Measurements from ENCODE around the gene SESN2.
"Not testable (repeated sequence)": the region's sequence is repeated elsewhere in the genome, so short reads cannot be mapped to it uniquely, and the experiment has no call there.

The SESN2 gene

GRCh38 chr1:28288487-28288886, 29.2 kb downstream of the SESN2 start:
- no peak for DNase-seq (ENCODE audit: low read depth in 2 of 2)

GRCh38 chr1:28290851-28291250, 31.5 kb downstream of the SESN2 start:
- no peak for DNase-seq (ENCODE audit: low read depth in 2 of 2)

DNA sequence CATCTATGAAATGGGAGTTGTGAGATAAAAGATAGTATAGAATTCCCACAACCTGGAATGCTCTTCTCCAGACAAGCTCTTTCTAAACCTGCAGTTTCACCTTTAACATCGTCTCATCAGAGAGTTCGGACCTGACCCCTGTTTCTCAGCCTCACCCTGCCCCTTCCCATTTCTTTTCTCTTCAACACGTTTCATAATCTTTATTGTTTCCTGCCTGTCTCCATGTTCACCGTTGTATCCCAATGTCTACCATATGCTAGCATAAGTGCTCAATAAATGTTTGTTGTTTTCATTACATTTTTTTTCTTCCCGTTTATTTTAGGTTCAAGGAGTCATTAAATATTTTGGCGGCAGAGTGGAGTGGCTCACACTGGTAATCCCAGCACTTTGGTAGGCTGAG, 32.4 kb downstream of the SESN2 start:
- DNase-seq (ENCODE audit: low read depth in 2 of 2) = no peak

GRCh38 chr1:28295936-28296335, 36.6 kb downstream of the SESN2 start:
- DNase-seq (ENCODE audit: low read depth in 2 of 2) = no peak

GRCh38 chr1:28296401-28297261, 37.3 kb downstream of the SESN2 start:
- no peak for DNase-seq (ENCODE audit: low read depth in 2 of 2)

- no peak for DNase-seq (ENCODE audit: low read depth in 2 of 2)
These were observed 38.5 kb downstream of the SESN2 start for GRCh38 chr1:28297826-28298225.

DNA sequence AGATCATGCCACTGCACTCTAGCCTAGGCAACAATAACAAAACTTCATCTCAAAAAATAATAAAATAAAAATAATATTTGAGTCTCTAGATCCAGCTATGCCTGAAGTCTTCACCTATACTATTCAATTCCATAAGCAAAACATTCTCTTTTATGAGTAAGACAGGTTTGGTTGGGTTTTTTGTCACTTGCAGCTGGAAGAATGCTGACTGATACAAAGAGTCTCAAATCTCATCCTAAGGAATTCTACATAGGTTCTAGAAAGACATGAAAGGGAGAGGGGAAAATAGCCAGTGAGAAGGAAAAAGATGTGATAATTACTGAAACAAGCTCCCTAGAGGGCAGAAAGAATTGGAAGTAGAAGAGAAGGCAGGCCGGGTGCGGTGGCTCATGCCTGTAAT, 39.1 kb downstream of the SESN2 start:
- no peak for DNase-seq (ENCODE audit: low read depth in 2 of 2)

GRCh38 chr1:28301368-28302174, 42.3 kb downstream of the SESN2 start:
- DNase-seq (ENCODE audit: low read depth in 2 of 2) = no peak

DNA sequence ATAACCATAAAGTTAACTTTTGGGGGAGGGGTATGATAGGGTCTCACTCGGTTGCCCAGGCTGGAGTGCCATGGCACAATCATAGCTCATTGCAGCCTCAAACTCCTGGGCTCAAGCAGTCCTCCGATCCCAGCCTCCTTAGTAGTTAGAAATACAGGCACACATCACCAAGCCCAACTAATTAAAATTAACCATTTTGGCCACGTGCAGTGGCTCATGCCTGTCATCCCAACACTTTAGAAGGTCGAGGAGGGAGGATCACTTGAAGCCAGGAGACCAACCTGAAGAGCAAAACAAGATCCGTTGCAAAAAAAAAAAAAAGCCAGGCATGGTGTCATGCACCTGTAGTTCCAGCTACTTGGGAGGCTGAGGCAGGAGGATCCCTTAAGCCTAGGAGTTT, 42.9 kb downstream of the SESN2 start:
- no peak for DNase-seq (ENCODE audit: low read depth in 2 of 2)

GRCh38 chr1:28306301-28306949, 47.1 kb downstream of the SESN2 start:
- no peak for DNase-seq (ENCODE audit: low read depth in 2 of 2)

GRCh38 chr1:28308750-28309149, 49.4 kb downstream of the SESN2 start:
- DNase-seq (ENCODE audit: low read depth in 2 of 2) = no peak

DNA sequence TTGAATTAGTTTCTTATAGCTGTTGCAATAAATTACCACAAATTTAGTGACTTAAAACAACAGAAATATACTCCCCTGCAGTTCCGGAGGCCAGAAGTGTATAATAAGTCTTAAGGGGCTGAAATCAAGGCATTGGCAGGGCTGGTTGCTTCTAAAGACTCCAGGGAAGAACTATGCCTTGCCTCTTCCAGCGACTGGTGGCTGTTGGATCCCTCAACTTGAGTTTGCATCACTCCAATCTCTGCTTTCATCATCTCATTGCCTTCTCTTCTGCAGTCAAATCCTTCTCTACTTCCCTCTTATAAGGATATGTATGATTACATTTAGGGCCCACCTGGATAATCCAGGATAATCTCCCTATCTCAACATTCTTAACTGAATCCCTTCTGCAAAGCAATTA, 50.4 kb downstream of the SESN2 start:
- DNase-seq (ENCODE audit: low read depth in 2 of 2) = no peak

- no peak for DNase-seq (ENCODE audit: low read depth in 2 of 2)
These were observed 54.6 kb downstream of the SESN2 start for GRCh38 chr1:28313702-28314546.

DNA sequence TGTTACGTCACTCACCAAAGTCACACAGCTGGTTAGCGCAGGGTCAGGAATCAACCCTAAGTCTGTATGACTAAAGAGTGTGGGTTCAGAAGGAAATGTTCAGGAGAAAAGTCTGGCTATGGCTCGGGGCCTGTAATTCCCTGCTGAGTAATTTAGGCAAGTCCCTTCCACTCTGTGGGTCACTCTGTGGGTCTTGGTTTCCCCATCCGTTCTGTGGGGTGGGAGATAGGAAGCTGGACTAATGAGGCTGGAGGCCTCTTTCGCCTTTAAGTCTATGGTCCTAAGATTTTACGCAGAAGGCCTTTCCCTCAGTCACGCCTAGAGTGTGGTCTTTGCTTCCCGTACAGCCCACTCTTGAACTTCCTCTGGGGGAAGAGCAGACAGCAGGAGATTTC, 55.2 kb downstream of the SESN2 start:
- no peak for DNase-seq (ENCODE audit: low read depth in 2 of 2)

- no peak for DNase-seq (ENCODE audit: low read depth in 2 of 2)
These were observed 57.7 kb downstream of the SESN2 start for GRCh38 chr1:28317014-28317413.

GRCh38 chr1:28322194-28322593, 62.9 kb downstream of the SESN2 start:
- no peak for DNase-seq (ENCODE audit: low read depth in 2 of 2)

DNA sequence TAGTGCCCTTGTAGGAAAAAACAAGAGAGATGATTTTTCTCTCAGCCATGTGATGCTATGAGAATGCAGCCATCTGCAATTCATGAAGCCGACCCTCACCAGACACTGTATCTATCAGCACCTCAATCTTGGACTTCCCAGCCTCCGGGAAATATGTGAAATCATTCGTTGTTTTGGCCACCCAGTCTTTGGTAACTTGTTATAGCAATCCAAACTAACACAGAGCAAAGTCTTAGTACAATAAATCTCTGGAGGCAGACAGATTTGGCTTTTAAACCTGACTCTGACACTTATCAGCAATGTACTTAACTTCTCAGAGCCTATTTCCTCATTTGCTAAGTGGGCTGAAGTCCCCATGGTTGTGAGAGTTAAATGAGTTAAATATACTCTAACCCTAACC, 64.4 kb downstream of the SESN2 start:
- DNase-seq (ENCODE audit: low read depth in 2 of 2) = no peak

GRCh38 chr1:28326515-28326914, 67.2 kb downstream of the SESN2 start:
- no peak for DNase-seq (ENCODE audit: low read depth in 2 of 2)

DNA sequence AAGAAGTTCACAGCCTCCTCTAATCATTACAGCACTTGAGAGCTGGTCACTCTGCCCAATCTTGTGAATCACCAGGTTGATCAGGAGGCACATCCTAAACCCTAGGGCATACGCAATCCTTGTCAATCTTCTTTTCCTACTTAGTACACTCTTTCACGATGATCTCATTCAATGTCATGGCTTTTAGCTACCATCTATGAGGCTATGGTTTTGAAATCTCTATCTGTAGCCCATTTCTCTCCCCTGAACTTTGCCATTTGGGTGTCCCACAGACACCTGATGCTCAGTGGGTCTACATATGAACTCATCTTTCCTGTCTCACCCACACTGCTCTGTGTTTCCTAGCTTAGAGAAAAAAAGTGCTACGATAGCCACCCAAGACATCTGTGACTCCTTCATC, 67.7 kb downstream of the SESN2 start:
- no peak for DNase-seq (ENCODE audit: low read depth in 2 of 2)

GRCh38 chr1:28327431-28327830, 68.1 kb downstream of the SESN2 start:
- DNase-seq (ENCODE audit: low read depth in 2 of 2) = not testable (repeated sequence)

DNA sequence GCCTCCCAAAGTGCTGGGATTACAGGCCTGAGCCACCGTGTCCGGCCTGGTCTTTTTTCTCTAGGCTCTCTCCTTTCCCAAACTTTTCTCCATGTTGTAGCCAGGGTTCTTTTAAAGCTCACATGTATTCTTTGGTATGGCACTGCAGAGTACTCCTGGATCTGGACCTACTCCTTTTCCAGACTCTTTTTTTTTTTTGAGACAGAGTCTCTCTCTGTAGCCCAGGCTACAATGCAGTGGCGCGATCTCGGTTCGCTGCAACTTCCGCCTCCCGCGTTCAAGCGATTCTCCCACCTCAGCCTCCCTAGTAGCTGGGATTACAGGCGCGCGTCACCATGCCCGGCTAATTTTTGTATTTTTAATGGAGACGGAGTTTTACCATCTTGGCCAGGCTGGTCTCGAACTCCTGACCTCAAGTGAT, 68.9 kb downstream of the SESN2 start:
- DNase-seq (ENCODE audit: low read depth in 2 of 2) = no peak
